ENCODE measurements around the gene CAPN8.

GRCh38 chr1:223542831-223543230 is 122.7 kb downstream of the CAPN8 start:
- TF ChIP-seq CTCF (IDR thresholded peaks at IDR 0.05; ENCODE audit: low read depth, low read length, poor library complexity, severe bottlenecking) = no peak
- TF ChIP-seq EZH2phosphoT487 (IDR thresholded peaks at IDR 0.05; ENCODE audit: borderline replicate concordance, low read length) = no peak
